HG03097 (cell line): Measurements from ENCODE around the gene HOXA6.

Source experiments
- ATAC-seq: cut with Tn5 transposase; IDR thresholded peaks from one replicate; pipeline ENCODE4 v1.9.1; 2021; ENCODE audit not compliant: unreplicated experiment, low FRiP score

Gene HOXA6

DNA sequence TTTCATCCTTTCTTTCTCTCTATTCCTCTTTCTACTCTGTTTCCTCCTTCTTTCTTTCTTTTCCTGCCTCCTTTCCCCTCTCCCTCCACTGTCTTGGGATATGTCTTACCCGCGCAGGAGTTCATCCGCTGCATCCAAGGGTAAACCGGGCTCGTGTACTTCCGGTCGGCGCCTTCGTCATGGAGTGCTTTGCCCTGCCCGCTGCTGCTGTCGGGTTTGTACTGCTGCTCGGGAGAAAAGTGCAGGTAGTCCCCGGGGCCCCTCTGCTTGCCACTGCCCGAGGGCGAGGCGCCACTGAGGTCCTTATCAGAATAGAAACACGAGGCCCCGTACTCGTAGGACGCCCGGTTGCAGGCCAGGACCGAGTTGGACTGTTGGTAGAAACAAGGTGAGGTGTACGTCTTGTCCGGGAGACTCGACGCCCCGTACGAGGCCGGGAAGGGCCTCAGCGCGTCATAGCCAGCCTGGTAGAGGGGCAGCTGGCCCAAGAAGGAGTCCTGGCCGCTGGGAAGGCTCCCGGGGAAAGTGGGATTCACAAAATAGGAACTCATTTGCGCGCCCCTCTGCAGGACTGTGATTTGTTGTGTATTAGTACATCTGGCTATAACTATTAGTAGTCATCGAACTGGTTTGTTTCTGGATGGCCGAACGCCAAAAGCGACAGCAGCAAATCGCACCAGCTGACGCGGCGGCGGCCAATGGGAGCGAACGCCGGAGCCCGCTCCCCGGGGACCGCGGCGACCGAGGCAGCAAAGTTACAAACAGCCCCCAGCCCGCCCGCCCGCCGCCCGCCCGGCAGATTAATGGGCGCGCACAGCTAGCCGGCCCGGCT, at the start of gene HOXA6:
Gene HOXA6 (minus strand): TSS at position 576 of the 832 bp plus-strand sequence. CDS start 25 bp downstream, at position 551.
- ATAC-seq = no peak

DNA sequence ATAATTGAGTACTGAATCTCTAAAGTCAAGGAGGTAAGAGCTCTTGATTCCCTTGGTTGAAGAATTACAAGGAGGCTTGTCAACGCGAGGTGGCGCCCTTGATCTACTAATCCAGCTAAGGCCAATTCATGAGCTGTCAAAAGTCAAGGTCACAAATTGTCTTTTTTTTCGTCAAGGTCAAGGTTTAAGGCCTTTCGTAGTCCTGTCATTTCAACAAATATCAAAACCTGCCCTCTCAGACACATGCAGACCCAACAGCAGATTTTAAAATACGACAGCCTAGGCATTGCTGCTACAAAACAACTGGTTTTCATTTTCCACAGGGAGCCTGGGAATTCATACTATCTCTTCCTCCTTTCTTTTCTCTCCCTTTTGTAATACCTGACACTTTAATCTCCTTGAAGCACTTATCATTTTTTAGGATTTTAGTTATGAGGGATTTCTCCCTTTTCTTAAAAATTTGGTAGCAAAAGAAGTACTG, 48.8 kb upstream of the HOXA6 start:
- ATAC-seq = no peak

DNA sequence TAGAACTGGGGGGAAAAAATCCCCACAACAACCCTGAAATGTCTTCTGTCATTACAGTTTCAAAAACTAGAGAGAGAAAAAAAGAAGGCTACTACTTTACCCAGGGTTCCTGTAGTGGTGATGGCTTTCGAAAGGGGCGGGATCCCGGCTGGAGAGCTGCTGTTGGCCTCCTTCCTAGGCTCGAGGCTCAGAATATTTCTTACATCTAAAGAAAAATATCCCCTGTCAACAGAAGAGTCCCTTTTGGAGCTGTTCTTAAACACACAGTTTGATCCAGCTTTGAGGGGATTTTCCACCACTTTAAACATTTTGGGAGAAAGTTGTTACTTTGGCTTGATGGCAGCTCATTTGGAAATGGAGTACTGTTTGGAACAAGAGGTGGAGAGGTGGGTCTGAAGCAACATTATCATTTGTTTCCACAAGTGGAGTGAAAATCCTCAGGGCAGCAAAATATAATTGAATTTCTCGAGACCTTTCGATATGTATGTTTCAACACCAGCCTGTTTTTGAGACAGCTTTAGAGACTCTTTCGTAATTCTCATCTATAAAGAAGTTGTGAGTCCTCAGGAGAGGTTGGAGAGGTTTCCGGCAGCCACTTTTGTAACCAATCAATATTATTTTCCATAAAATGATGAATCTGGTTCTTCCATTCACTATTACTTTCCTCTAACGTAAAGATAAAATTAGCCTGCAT, 47.3 kb upstream of the HOXA6 start:
- no peak for ATAC-seq

GRCh38 chr7:27194002-27194352, 46.4 kb upstream of the HOXA6 start:
- no peak for ATAC-seq

DNA sequence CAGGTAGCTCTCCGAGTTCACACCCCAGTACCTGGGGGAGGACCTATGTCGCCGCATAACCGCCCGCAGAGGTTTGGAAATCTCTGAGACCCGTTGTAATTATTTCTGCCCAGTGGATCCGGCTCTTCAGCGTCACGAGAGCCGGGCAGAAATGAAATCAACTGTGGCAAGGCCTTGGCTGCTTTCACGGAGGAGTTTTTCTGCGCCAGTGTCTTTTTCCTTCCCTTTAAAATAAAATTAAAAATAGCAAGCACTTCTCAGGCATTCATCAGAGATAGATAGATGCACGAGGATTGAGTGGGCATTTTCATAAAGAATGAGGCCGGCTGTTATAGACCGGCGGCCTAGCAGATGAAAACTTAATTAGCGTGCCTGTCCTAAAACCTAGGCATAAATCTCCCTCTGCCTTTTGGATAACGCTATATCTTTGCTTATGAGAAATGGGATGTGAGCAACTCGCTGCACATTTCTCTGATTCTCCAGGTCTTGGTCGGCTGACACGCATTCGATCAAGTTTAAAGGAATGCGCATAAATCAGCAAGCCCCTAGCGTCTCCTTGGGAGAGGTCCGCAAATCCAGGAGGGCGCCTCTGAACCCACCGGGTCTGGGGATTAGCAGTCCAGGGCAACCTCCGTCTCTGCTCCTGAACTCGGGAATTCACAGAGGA, 45.9 kb upstream of the HOXA6 start:
- no peak for ATAC-seq

DNA sequence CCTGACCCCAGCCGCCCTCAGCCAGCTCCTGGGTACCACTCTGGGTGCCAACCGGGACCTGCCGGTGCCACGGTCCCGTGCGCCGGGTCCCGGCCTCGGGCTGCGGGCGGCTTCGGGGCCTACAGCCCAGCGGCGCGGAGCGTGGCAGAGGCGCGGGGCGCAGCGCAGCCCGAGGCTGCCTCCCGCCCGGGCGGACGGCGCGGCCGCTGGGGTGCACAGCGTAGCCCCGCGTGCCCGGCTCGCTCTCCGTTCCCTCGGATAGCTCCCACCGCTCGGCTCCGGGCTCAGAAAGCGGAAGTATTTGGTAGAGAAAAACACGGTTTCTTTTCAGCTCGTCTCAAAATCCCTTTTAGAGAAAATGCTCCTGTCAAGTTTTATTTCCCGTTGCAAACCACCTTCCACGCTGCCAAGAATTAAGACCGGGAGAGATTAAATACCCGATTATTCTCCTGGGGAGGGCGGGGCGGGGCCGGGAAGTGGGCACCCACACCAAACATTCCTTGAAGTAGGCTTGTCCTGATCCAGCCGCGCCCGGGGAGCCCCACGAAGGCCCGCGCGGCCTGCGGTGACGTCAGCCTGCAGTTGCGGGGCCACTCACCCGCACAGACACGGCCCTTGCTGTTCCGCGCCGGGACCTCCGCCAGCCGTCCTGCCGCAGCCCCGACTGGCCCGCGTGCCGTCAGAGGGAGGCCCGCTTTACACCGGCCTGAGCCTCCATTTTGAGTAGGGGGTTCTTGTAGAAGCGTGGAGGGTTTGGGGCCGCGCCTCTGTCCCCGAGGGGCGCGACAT, 45.2 kb upstream of the HOXA6 start:
- ATAC-seq = no peak

GRCh38 chr7:27191833-27192545, 44.4 kb upstream of the HOXA6 start:
- no peak for ATAC-seq

DNA sequence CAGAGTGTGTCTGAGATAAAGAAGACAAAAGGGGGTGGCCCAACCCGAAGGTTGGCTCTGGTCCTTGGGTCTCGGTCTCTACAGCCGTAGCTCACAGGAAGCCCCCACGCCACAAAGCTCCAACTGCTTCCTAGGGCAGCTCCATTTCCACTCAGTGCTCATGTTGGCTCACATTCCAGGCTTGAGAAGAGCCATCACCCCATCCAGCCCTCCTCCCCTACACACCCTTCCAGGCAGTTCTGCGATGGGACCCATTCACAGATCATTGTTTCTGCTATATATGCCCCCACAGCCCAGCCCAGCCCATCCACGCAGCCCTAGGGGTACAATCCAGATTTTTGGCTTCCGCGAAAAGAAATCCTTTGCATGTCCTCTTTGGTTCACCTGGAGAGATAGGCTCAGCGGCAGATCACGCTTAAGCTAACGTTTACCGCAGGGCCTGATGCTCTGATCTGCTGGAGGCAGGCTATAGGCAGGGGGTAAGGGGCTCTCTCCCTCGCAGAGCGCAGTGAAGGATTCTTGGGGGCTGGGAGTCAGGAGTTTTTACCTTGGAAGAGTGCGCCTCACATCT, 43.7 kb upstream of the HOXA6 start:
- ATAC-seq = no peak

DNA sequence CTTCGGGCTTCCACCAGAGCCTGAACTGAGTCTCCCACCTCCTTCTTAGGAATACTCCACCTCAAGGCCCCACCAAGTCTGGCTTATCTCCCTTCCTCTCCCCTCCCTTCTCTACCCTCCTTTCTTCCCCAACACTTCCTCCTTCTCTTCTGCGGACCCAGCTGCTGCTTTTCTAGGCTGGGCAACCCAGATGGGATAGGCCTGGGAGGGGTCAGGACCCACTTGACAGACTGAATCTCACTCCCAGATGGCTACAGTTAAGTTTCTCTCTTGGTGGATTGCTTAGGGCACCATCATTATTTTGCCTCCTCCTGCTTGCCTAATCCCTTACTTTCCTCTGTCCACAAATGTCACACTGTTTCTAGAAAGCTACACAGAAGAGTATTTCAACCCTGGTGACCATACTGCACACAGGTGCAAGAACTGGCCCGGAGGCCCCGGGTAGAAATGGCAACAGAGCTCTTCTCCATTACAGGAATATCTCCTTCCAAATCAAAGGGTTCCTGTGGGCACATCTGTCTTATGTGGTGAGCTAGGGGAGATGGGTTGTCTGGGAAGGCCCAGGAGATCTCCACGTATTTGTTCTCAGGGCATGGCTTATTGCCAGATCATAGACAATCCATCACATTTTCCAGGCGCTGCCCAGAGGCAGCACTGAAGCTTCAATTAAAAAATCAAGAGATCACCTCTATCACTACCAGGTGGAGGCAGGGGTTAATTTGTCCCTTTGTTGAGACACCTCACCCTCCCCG, 42.6 kb upstream of the HOXA6 start:
- no peak for ATAC-seq

DNA sequence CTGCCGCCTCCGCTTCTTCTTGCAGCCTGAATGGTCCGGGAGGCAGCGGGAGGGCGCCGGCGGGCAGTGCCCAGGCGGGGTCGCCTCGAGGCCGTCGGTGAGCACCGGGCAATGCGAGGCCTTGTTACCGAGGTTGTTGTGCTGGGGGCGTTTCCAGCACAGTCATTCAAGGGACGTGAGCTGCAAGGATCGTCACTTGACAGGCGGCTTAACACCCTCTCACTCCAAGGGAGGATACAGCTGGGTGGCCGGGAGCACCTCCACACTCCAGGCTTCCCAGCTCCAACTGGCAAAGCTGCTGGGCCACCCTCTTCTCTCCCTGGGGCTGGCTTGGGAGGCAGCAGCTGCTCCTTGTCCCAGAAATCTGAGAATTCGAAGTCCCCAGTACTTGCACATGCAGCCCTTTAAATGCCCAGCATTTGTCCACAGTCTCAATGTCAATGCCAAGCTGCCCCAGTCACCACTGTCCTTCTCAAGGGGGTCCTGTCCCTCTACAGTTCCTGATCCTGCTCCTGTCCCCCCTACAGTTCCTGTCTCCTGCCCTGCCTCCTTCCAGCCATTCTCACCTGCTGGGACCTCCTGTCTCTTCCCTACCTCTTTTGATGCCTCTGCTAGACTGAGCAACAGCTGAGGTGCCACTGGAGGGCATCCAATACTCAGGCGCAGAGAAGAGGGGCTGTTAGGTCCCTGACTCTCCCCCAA, 41.9 kb upstream of the HOXA6 start:
- ATAC-seq = no peak

- ATAC-seq = no peak
Measured at GRCh38 chr7:27188386-27189294, 41.1 kb upstream of the HOXA6 start.

DNA sequence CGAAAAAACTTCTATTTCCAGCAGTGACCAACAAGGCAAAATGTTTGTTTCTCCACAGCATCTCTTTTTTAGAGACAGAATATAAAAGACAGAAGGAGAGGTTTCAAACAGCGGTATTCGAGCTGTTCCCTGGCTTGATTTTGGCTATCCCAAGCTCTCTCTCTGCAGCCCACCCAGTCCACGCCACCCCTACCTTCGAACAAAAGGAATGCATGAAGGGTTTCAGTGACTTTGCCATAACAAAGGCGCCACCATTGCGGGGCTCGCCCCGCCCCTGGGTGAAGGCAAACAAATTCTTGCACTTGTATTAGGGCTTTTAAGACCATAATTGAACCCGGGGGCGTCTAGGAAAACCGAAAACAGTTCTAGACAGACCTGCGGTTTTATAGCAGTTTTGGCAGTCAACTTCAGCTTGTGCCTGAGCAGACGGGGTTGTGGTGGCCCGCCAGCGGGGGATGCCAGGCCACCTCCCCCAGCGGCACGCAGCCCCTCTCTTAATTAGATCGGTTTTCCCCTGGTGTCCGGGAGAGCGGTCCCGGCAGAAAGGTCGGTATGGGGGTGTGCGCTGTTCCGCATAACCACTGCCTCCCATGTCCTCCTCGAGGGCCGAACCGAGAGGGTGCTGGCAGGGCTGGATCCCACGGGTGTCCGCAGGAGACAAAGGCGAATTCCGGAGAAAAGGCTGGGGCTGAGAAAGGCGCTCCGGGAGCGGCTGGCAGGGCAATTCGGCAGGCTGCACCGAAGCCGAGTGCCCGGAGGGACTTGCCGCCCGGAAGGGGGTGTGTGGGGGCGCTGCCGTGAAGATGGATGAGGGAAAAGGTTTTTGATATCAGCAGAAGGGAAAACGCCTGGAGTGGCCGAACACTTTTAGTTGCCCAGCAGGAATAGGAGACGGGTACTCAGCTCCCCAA, 40.2 kb upstream of the HOXA6 start:
- no peak for ATAC-seq

DNA sequence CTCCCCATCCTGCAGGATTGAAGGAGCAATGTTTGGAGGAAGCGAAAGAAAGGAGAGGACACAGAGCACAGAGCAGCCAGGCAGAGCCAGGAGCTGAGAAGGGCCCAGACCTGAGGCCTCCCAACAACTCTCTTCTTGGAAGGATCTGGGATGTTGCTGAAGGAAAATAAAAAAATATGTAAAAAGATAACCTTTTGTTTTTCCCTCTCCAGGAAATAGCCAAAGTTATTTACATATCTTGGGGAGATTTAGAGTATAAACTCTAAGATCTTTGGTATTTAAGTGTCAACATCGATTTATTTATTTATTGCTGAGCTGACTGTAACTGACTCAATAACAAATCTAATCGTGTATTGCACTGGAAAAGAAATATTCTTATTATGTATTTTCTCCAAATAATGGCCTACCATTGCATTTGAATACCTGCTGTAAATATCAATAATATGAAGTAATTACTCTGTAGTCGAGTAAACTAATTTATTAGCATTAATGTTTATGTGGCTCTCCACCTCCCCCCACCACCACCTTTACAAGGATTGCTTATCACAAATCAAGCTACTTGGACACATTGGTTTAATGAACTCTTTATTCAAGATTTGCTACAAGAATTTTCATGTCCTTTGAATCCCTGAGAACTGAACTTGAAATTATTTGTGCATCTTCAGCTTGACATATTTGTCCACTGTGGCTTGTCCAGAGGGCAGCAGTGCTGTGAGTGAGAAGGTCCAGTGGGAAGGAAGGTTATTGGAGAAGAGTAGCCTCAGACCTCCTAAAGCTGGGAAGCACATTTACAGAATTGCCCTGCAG, 39.3 kb upstream of the HOXA6 start:
- ATAC-seq = no peak

- no peak for ATAC-seq
Measured at GRCh38 chr7:27185854-27186667, 38.5 kb upstream of the HOXA6 start.
